ENCODE data around the gene KLF16.

- TF ChIP-seq CTCF (IDR thresholded peaks at IDR 0.05; ENCODE audit: low read length) (no peak), EZH2 (IDR thresholded peaks at IDR 0.05; ENCODE audit: borderline replicate concordance, low read length) (no peak)
These were observed 5.6 kb upstream of the KLF16 start for GRCh38 chr19:1868971-1869370.

All from OCI-LY1 (cell line).